Caco-2 (cell line): ENCODE measurements around the gene FBLN5. TPM values are rescaled to one million over a fixed set of nuclear protein-coding genes. Genes with fewer than 3 reads are reported as not detected.
A peak's percentile ranks its signal among the peaks of the same experiment; 100 is the strongest.

Source experiments
- BruUV-seq: library from RNA; stranded (reverse); fragments of 400-500 nt; replicated peaks from 2 replicates; lab custom pipeline; 2021; lab: Mats Ljungman, UMichigan
- CTCF ChIA-PET: fragments of 300-600 bp; sonication (Branson Sonifier 250); formaldehyde crosslinking; loops from one replicate; lab custom pipeline; 2022; ENCODE audit warnings: antibody characterized with exemption; lab: Charles Lee
- POLR2A ChIA-PET: fragments of 300-600 bp; sonication (Branson Sonifier 250); formaldehyde crosslinking; loops from one replicate; lab custom pipeline; 2022; ENCODE audit warnings: antibody characterized with exemption; lab: Charles Lee
- DNase-seq, 2 experiments: peaks; one replicate each; pipeline versions ENCODE4 v3.0.0 to v3.0.0-alpha.2; 2020 to 2022
- H3K27me3 ChIP-seq: replicated peaks from 2 replicates; pipeline ENCODE4 v1.6.0; 2011; ENCODE audit warnings: low read length; ENCODE audit not compliant: control insufficient read depth, insufficient read depth
- H3K36me3 ChIP-seq: 2 replicates; pipeline ENCODE4 v1.5.1; 2011; ENCODE audit warnings: low read length; ENCODE audit not compliant: control insufficient read depth, insufficient read depth
- H3K4me1 ChIP-seq: fragments of 250-450 bp; sonication (Bioruptor Pico); 2 replicates; pipeline ENCODE4 v1.5.1; 2020; ENCODE audit warnings: mild to moderate bottlenecking
- H3K4me3 ChIP-seq: 2 replicates; pipeline ENCODE4 v1.5.1; 2011; ENCODE audit warnings: low read depth, mild to moderate bottlenecking, control low read depth, low read length
- H3K9me3 ChIP-seq: fragments of 250-450 bp; sonication (Bioruptor Pico); 2 replicates; pipeline ENCODE4 v1.5.1; 2020; ENCODE audit warnings: mild to moderate bottlenecking, moderate library complexity
- H3K27ac Mint-ChIP-seq: one replicate; pipeline ENCODE4 v1.8.0; 2022; ENCODE audit warnings: mixed read lengths; ENCODE audit not compliant: unreplicated experiment
- H3K27me3 Mint-ChIP-seq: one replicate; pipeline ENCODE4 v1.8.0; 2022; ENCODE audit warnings: mixed read lengths; ENCODE audit not compliant: insufficient read depth, unreplicated experiment
- H3K36me3 Mint-ChIP-seq: one replicate; pipeline ENCODE4 v1.8.0; 2022; ENCODE audit warnings: mild to moderate bottlenecking, mixed read lengths; ENCODE audit not compliant: insufficient read depth, unreplicated experiment
- H3K4me1 Mint-ChIP-seq: one replicate; pipeline ENCODE4 v1.8.0; 2022; ENCODE audit warnings: low read depth, mixed read lengths; ENCODE audit not compliant: unreplicated experiment
- H3K4me3 Mint-ChIP-seq: one replicate; pipeline ENCODE4 v1.8.0; 2022; ENCODE audit warnings: mild to moderate bottlenecking, moderate library complexity, mixed read lengths; ENCODE audit not compliant: unreplicated experiment
- H3K9me3 Mint-ChIP-seq: one replicate; pipeline ENCODE4 v1.8.0; 2022; ENCODE audit warnings: mixed read lengths; ENCODE audit not compliant: unreplicated experiment
- CTCF ChIP-seq, 2 experiments: fragments of 200-600 bp in 1 of 2; IDR thresholded peaks; 1 replicate in 1 of 2; 2 replicates in 1 of 2; pipeline versions ENCODE4 v1.5.1 to v1.8.0; 2011 to 2022; ENCODE audit warnings: antibody characterized with exemption in 1 of 2, control low read depth in 1 of 2, inconsistent platforms in 1 of 2, low read depth in 1 of 2, low read length in 1 of 2, mild to moderate bottlenecking in 1 of 2, moderate library complexity in 1 of 2; ENCODE audit not compliant: insufficient read depth in 1 of 2, severe bottlenecking in 1 of 2, unreplicated experiment in 1 of 2
- intact Hi-C: fragments of 100-400 bp; cut with micrococcal nuclease; formaldehyde crosslinking; loops from one replicate; pipeline ENCODE4 v1.10.0; 2022; ENCODE audit not compliant: unreplicated experiment
- total RNA-seq: library from RNA; stranded (reverse); gene quantifications from 2 replicates; pipeline ENCODE4 v1.2.3, GENCODE V29; 2022

The FBLN5 gene
- total RNA-seq, 1 experiment from 2014 or later, result 13.9 TPM

GRCh38 chr14:91831337-91831736 is 116.2 kb downstream of the FBLN5 start:
- Histone ChIP-seq H3K4me3 (no peak overlapping the region), H3K27me3 (no peaks in the 10 kb centered on the region), H3K36me3 (no peaks in the 10 kb centered on the region), H3K4me1 (peaks cover 29% of the 10 kb centered on the region), H3K9me3 (no peaks in the 10 kb centered on the region)
- Mint-ChIP-seq H3K27ac (no peak overlapping the region), H3K36me3 (peaks cover 5% of the 10 kb centered on the region), H3K4me1 (peaks cover 31% of the 10 kb centered on the region), H3K4me3 (no peak overlapping the region), H3K27me3 (no peaks in the 10 kb centered on the region), H3K9me3 (peaks cover 18% of the 10 kb centered on the region)
- intact Hi-C loops, result loop anchor here (10.0 kb wide), 1 partner anchor 107 kb away; no protein-coding TSS in a partner anchor
- CTCF ChIA-PET, result no interaction called here
- BruUV-seq, result no TSS peak
- POLR2A ChIA-PET, result no interaction called here
- no peak for DNase-seq
- no peak for TF ChIP-seq CTCF (IDR thresholded peaks at IDR 0.05; ENCODE audit: insufficient read depth in 1 of 2, low read depth in 1 of 2, low read length in 1 of 2, severe bottlenecking in 1 of 2, unreplicated experiment in 1 of 2)

DNA sequence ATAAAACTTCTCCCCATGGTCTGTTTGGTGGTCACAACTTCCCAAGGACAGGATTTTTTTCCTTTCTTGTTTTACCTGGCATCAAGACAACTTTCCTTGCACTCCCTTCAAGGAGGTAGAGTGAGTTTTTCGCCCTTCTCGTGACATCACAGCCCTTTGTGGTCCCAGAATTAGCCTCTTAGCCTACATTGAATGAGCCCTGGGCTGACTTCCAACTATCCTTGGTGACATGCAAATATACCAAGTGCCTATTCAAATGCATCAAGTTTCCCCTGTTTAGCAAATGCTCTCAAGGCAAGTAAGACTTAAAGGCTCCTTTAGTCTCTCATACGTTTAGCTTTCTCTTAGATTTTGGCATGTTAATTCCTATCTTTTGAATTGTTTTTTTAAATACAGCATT is 116.7 kb downstream of the FBLN5 start:
- no peak overlapping the region for H3K4me3 ChIP-seq
- DNase-seq, result no peak
- Mint-ChIP-seq H3K9me3 (peaks cover 18% of the 10 kb centered on the region), H3K4me3 (no peak overlapping the region), H3K36me3 (peaks cover 5% of the 10 kb centered on the region), H3K27me3 (no peaks in the 10 kb centered on the region), H3K4me1 (peaks cover 31% of the 10 kb centered on the region), H3K27ac (peak overlapping the region; percentile 54)
- no peak for TF ChIP-seq CTCF (IDR thresholded peaks at IDR 0.05; ENCODE audit: insufficient read depth in 1 of 2, low read depth in 1 of 2, low read length in 1 of 2, severe bottlenecking in 1 of 2, unreplicated experiment in 1 of 2)
- CTCF ChIA-PET, result no interaction called here
- no peaks in the 10 kb centered on the region for H3K9me3 ChIP-seq
- intact Hi-C loops, result loop anchor here (10.0 kb wide), 1 partner anchor 106 kb away; no protein-coding TSS in a partner anchor
- BruUV-seq, result no TSS peak
- peaks cover 29% of the 10 kb centered on the region for H3K4me1 ChIP-seq
- H3K27me3 ChIP-seq, result no peaks in the 10 kb centered on the region
- H3K36me3 ChIP-seq, result no peaks in the 10 kb centered on the region
- POLR2A ChIA-PET, result no interaction called here

GRCh38 chr14:91829511-91829910 is 118.0 kb downstream of the FBLN5 start:
- H3K9me3 ChIP-seq, result no peaks in the 10 kb centered on the region
- no TSS peak for BruUV-seq
- no peaks in the 10 kb centered on the region for H3K36me3 ChIP-seq
- H3K27ac Mint-ChIP-seq, result no peak overlapping the region
- peaks cover 27% of the 10 kb centered on the region for H3K4me1 Mint-ChIP-seq
- intact Hi-C loops, result no loop called here
- H3K27me3 ChIP-seq, result no peaks in the 10 kb centered on the region
- ChIA-PET CTCF (interaction anchor here (1.0 kb wide), 1 partner anchor 49 kb away, joined by 3 read pairs; no protein-coding TSS in a partner anchor), POLR2A (no interaction called here)
- H3K9me3 Mint-ChIP-seq, result peaks cover 27% of the 10 kb centered on the region
- DNase-seq, result no peak
- peaks cover 5% of the 10 kb centered on the region for H3K36me3 Mint-ChIP-seq
- H3K4me3 Mint-ChIP-seq, result peak overlapping the region; percentile 34
- TF ChIP-seq CTCF (IDR thresholded peaks at IDR 0.05; ENCODE audit: insufficient read depth in 1 of 2, low read depth in 1 of 2, low read length in 1 of 2, severe bottlenecking in 1 of 2, unreplicated experiment in 1 of 2), result no peak
- H3K4me1 ChIP-seq, result peaks cover 21% of the 10 kb centered on the region
- no peak overlapping the region for H3K4me3 ChIP-seq
- H3K27me3 Mint-ChIP-seq, result no peaks in the 10 kb centered on the region
